Activated gamma-delta T cell treated with Interleukin-2 at 50 U/mL for 16 hours (primary cell): ENCODE results near the gene ATXN2.
"Not testable (repeated sequence)": the region's sequence is repeated elsewhere in the genome, so short reads cannot be mapped to it uniquely, and the experiment has no call there.

Experiments used
- DNase-seq: peaks from one replicate; pipeline ENCODE4 v3.0.0-alpha.2; 2020

The ATXN2 gene

GRCh38 chr12:111494676-111495075 lies 104.4 kb downstream of the ATXN2 start:
- DNase-seq: no peak

GRCh38 chr12:111492979-111493378 lies 106.1 kb downstream of the ATXN2 start:
- not testable (repeated sequence) for DNase-seq

DNA sequence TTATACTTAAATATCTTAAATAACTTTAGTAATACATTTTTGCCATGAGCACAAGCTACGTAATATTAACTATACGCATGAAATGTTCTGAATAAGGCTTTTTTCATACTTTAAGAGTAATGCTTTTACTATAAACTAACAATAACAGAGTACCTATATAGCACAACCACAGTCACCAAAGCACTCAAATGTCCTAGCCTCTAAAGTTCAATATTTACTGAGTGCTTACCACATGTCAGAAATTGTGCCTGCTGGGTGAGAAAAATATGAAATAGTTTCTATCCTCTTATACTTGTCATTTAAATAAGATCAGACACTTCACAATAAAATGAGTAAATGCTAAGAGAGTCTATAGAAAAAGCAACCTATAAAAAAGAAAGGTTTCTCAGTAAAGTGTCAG lies 110.3 kb downstream of the ATXN2 start:
- no peak for DNase-seq

DNA sequence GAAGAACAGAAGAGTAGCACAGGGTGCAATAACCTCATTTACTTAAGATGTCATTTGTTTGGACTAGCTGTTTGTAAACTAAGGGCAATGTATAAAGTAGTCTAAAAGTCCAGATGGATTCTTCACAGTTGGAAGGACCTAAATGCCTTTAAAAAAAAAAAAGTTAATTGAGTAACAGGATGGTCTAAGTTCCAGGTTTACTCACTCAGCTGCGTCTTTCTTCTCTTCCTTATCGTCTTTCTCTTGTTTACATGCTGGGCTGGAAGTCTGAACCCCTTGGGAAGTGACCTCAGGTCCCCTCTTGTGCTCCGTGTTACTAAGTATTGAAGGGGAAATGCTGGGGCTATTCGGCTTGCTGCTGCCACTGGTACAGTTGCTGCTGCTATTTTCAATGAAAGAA lies 110.8 kb downstream of the ATXN2 start:
- DNase-seq: no peak

DNA sequence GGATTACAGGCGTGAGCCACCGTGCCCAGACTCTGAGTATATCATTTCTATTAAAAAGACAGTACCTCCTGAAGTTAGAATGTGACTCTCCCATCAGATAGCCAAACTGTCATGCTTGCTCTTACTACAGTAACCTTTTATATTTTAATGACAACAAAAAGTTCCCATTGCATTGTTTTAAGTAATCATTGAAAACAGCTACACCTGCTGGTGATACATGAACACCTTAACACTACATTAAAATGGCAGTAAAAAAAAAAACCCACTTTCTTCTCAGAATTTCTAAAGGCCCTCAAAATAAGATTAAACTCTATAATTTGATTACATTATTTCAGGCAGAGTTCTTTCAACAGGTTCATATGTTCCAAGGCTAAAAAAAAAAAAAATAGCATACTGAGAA lies 116.7 kb downstream of the ATXN2 start:
- no peak for DNase-seq

- DNase-seq: no peak
These were observed 127.9 kb downstream of the ATXN2 start for GRCh38 chr12:111471236-111471635.

DNA sequence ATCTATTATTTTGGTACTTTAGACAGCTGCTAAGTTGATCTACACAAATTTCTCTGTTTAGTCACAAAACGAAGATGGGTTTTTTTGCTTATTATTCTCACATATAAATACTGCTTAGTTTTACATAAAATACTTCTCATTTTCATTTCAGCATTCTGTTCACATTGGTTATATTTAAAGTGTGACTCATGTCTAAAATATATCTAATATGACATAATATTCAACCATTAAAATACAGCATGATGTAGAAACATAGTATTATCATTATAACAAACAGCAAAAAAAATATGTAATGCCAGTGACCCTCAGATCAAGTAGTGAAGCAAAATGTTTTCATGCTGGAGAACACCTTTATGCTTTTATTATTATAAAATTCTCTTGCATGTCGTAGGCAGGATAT lies 129.7 kb downstream of the ATXN2 start:
- DNase-seq: no peak

GRCh38 chr12:111467857-111468241 lies 131.3 kb downstream of the ATXN2 start:
- DNase-seq: no peak

DNA sequence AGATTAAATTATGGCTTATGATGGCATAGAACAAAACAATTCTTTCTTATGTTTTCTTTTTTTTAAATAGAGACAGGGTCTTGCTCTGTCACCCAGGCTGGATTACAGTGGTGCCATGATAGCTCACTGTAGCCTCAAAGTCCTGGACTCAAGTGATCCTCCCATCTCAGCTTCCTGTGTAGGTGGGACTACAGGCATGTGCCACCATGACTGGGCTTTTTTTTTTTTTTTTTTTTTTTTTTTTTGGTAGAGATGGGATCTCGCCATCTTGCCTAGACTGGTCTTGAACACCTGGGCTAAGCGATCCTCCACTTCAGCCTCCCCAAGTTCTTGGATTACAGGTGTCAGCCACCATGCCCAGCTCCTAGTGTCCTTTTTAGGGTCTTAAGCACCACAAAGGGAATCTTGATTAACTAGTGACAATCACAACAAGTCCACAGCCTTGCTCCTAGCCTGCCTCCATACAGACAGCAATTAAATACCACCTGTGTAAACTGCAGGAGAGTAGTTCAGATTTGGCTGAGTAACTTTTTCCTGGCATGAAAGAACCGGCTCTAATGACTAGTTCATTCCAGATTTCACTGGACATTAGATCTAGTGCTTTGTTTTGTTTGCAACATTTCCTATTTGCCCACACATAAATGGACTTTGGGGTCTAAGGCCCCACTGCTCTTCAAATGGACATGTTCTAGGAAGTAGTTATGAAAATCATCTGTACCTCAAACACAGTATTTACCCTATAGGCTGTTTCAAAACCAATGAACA lies 131.8 kb downstream of the ATXN2 start:
- no peak for DNase-seq

DNA sequence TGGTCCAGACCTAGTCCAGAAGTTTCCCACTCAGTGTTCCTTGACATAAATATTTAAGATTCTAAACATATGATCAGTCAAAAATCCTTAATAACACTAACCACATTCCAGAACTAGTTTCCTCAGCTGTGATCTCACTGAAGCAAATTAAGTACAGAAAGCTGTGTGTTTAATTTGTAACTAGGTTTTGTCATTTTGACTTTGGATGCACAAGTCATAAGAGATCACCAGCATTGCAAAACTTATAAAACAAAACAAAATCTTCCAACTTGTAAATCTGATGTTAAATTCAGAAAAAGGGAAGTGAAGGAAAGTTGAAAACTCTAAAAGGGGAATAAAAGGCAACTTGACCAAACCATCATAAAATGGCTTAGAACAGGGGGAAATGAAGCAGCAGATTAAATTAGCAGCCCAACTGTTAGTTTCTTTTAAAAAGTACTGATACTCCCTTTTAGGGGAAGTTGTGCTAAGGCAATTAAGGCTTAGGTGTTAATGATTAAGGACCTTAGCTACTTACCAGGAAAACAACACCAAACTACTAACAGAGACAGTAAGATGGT lies 136.8 kb downstream of the ATXN2 start:
- DNase-seq: no peak

GRCh38 chr12:111460111-111460510 lies 139.0 kb downstream of the ATXN2 start:
- DNase-seq: not testable (repeated sequence)

DNA sequence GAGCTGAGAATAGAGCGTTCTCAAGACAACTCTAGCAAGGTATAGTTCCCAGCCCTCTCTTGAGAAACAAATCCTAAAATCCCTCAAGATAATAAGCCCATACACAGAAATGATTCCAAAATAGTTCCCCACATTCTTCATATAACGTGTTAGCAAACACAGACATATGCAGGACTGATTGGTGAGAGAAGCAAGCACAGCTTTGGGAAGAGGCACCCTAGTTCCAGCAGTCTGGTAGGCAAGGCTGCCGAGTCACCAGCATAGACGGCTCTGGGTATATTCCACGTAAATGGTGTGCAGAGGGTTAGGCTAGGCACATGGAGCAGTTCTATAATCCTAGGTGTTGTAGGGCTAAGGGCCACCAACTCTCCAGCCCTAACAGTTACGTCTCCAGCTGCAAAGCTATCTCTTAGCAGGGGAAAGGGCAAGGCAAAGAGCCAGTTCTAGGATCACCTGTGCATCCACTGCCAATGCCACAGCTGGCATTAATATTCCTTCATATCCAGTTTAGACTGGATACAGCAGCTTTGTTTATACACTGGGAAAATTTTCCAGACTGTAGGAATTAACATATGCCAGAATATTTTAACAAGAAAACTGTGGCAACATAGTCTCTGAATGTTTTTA lies 140.5 kb downstream of the ATXN2 start:
- no peak for DNase-seq

GRCh38 chr12:111457577-111457976 lies 141.5 kb downstream of the ATXN2 start:
- no peak for DNase-seq

- no peak for DNase-seq
These were observed 142.0 kb downstream of the ATXN2 start for GRCh38 chr12:111457071-111457470.

DNA sequence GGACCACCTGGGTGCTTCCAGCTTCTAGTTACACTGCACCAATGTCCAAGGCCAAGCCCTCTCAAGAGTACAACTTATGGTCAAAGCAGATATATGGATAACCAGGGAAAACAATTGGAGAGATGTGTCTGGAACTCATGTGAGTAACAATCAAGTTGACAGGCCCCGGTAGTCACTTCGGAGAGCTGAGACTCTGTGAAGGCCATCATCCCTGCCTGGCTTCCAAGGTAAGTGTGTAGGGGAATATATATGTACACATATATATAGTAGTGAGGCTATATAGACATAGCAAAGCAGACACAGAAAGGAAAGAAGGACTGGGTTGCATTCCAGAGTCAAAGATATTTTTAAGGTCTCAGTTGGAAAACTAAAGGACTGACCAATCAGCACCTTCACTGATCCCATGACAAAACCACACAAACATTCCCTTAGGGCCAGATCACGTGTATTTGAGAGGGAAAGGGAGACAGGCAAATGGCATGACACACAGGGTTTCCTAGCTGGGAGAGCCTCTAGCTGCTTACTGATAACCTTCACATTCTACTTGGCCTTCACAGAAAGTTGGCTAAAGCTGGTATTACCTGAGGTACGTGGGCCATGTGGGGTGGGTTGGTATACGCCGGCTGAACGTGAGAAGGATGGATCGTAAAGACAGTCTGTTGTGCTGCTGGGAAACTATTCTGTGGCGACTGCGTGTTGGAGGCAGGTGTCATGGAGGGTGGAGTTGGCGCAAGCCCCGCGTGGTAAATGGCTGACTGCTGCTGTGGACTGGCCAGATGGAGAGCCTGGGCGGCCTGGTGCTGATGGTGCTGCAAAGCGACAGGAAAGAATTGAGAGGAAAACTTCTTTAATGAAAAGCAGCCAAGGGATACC lies 143.4 kb downstream of the ATXN2 start:
- DNase-seq: no peak

GRCh38 chr12:111454716-111455447 lies 144.2 kb downstream of the ATXN2 start:
- no peak for DNase-seq

GRCh38 chr12:111454311-111454710 lies 144.8 kb downstream of the ATXN2 start:
- no peak for DNase-seq

DNA sequence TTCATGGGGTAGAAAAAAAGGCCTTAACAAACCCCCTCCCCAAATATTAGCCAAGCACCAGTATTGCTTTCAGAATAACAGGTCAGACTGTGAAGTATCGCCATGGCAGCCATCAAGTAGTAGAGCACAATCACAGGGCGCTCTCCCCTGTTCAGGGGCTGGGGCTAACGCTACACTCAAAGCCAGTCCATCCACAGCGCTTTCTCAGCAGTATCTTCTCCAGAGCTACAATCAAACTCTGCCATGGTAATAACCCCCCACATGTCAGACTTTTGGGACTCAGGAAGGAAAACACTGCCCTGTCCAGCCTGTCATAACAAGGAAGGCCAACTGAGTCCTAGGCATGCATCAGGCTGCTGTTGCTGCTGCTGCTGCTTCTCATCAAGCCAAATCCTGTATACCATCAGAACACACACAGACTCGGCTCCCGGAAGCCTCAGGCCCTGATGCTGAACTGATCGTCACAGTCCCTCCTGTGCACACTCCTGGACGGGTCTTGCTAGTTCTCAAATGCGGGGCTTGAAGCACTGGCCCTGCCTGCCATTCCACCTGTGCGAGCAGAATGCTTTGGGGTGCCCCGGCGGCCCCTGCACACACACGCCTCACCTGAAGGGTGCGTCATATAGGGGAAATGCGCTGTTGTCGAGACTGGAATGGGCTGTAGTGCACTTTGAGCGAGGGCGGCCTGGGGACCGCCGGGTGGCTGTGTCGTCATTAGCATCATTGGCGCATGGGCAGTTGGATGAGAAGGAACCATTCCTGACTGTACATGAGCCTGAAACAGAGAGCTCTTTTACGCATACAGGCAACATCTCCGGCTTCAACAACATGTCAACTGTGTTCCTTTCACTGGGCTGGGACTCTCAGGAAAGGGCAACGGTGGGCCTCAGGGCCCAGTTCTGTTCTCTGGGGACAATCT lies 145.8 kb downstream of the ATXN2 start:
- DNase-seq: no peak

DNA sequence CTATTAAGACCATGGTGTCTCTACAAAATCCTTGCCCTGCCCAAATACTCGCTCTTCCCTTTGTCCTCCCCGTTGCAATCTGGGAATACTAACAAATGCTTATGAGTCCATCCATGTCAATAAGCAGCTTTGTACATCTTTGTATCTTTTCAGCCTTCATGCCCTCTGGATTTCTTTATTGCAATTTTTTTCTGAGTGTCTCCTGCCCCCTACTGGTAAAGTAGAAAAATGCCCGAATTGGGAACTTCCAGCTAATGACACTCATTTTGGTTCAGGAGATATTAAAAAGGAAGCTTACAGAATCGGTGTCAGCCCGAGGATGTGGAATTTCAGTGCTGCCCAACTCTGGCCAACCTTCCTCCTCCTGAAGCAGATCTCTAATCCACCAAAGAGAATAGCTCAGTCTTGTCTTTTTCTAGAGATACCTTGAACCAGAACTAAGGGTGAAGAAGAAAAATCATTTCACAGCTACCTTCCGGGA lies 147.4 kb downstream of the ATXN2 start:
- no peak for DNase-seq

DNA sequence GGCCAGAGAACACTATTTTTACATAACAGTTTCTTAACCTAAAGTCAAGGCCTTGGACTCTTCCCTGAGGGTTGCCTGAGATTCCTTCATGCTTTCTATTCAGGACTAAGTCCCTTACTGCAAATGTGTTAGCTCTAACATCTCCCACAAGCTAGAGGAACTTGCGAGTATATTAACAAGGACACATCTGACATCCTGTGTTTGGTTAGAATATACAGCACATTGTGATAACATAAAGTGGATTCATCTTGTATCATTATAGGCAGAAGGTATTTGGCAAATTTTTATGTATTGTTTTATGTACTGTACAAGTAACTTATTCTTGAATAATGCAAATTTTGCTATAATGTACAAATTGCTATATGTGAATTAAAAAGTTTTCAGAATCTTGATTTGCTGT lies 147.9 kb downstream of the ATXN2 start:
- DNase-seq: no peak

GRCh38 chr12:111450676-111451075 lies 148.4 kb downstream of the ATXN2 start:
- DNase-seq: no peak
